OCI-LY3 (cell line): ENCODE results near the gene GUCY1A2.

Experiments
- H2AFZ ChIP-seq: fragments of 200-600, 300-600 bp; shearing (Covaris generic); 2 replicates; pipeline ENCODE4 v1.6.0; 2014; ENCODE audit warnings: antibody characterized with exemption, low read depth, low read length
- H3K27ac ChIP-seq: fragments of 200-600, 300-600 bp; sonication (generic); 2 replicates; pipeline ENCODE4 v1.5.1; 2014; ENCODE audit warnings: mild to moderate bottlenecking, low read length, moderate library complexity, mixed read lengths
- H3K27me3 ChIP-seq: fragments of 200-600, 300-600 bp; sonication (generic); 2 replicates; pipeline ENCODE4 v1.6.1; 2014; ENCODE audit warnings: low read depth, low read length, mixed read lengths
- H3K36me3 ChIP-seq: fragments of 200-600, 300-600 bp; sonication (generic); replicated peaks from 2 replicates; pipeline ENCODE3; 2014; ENCODE audit warnings: low read depth, low read length, mixed read lengths
- H3K4me1 ChIP-seq: fragments of 300-600, 200-600 bp; sonication (generic); 2 replicates; pipeline ENCODE4 v1.6.1; 2014; ENCODE audit warnings: low read length, mixed read lengths
- H3K4me2 ChIP-seq: fragments of 200-600, 300-600 bp; sonication (generic); 2 replicates; pipeline ENCODE4 v1.6.1; 2014; ENCODE audit warnings: low read length, mixed read lengths
- H3K4me3 ChIP-seq: fragments of 300-600, 200-600 bp; sonication (generic); 2 replicates; pipeline ENCODE4 v1.5.1; 2014; ENCODE audit warnings: antibody characterized with exemption, mild to moderate bottlenecking, low read length, moderate library complexity
- H3K79me2 ChIP-seq: fragments of 300-600, 200-600 bp; shearing (Covaris generic); 2 replicates; pipeline ENCODE4 v1.6.1; 2014; ENCODE audit warnings: mild to moderate bottlenecking, low read length, mixed read lengths
- H3K9ac ChIP-seq: fragments of 300-600, 200-600 bp; shearing (Covaris generic); 2 replicates; pipeline ENCODE4 v1.6.0; 2014; ENCODE audit warnings: mild to moderate bottlenecking, low read length, moderate library complexity
- H3K9me3 ChIP-seq: fragments of 200-600, 300-600 bp; shearing (Covaris generic); 2 replicates; pipeline ENCODE4 v1.6.1; 2014; ENCODE audit warnings: low read length, mixed read lengths; ENCODE audit not compliant: insufficient read depth
- H4K20me1 ChIP-seq: fragments of 200-600, 300-600 bp; sonication (generic); 2 replicates; pipeline ENCODE4 v1.6.1; 2016; ENCODE audit warnings: low read length, mixed read lengths; ENCODE audit not compliant: insufficient read depth
- CTCF ChIP-seq: fragments of 200-600, 300-600 bp; sonication (generic); IDR thresholded peaks from 2 replicates; pipeline ENCODE4 v1.5.1; 2014; ENCODE audit warnings: antibody characterized with exemption, low read length, low read depth
- EZH2phosphoT487 ChIP-seq: fragments of 200-600 bp; shearing (Covaris generic); IDR thresholded peaks from 2 replicates; pipeline ENCODE4 v1.6.1; 2018; ENCODE audit warnings: antibody characterized with exemption, mixed run types, low read depth

The GUCY1A2 gene

GRCh38 chr11:106714199-106714598 is 304.1 kb downstream of the GUCY1A2 start:
- TF ChIP-seq EZH2phosphoT487 (no peak), CTCF (no peak)
- no peak overlapping the region for H3K27ac ChIP-seq

GRCh38 chr11:106708348-106708747 is 309.9 kb downstream of the GUCY1A2 start:
- H3K27ac ChIP-seq: no peak overlapping the region
- H3K4me3 ChIP-seq: no peak overlapping the region
- no peak overlapping the region for H2AFZ ChIP-seq
- no peaks in the 10 kb centered on the region for H3K27me3 ChIP-seq
- H3K9me3 ChIP-seq: no peaks in the 10 kb centered on the region
- no peak overlapping the region for H3K4me2 ChIP-seq
- TF ChIP-seq CTCF (no peak), EZH2phosphoT487 (no peak)
- H4K20me1 ChIP-seq: no peaks in the 10 kb centered on the region
- no peaks in the 10 kb centered on the region for H3K4me1 ChIP-seq
- H3K79me2 ChIP-seq: no peaks in the 10 kb centered on the region
- H3K9ac ChIP-seq: no peak overlapping the region
- no peaks in the 10 kb centered on the region for H3K36me3 ChIP-seq

More at GRCh38 chr11:106714199-106714598, 304.1 kb downstream of the GUCY1A2 start:
- Histone ChIP-seq H3K79me2 (no peaks in the 10 kb centered on the region), H4K20me1 (no peaks in the 10 kb centered on the region), H2AFZ (no peak overlapping the region), H3K9me3 (no peaks in the 10 kb centered on the region), H3K4me2 (no peak overlapping the region), H3K4me3 (no peak overlapping the region), H3K27me3 (no peaks in the 10 kb centered on the region), H3K9ac (no peak overlapping the region), H3K4me1 (no peaks in the 10 kb centered on the region), H3K36me3 (no peaks in the 10 kb centered on the region)

DNA sequence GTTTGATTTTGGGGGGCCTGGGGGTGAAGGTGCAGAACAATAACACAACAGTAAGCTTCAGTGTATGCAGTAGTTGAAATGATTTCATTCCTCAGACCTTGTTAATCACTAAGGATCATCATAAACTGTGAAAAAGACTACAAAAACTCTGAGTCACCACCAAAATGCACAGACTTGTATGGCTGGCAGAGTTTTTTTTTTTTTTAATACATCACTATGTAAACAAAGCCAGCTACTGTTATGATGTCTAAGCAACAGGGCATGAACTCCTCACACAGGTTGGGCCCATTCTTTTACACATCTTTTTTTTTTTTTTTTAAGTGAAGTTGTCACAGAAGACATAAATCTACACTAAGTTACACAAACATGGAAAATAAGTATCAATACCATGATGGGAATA is 311.9 kb downstream of the GUCY1A2 start:
- no peak overlapping the region for H3K27ac ChIP-seq
- no peak overlapping the region for H3K9ac ChIP-seq
- no peak overlapping the region for H3K4me2 ChIP-seq
- H3K36me3 ChIP-seq: no peaks in the 10 kb centered on the region
- no peaks in the 10 kb centered on the region for H3K79me2 ChIP-seq
- H4K20me1 ChIP-seq: no peaks in the 10 kb centered on the region
- H2AFZ ChIP-seq: no peak overlapping the region
- H3K4me1 ChIP-seq: no peaks in the 10 kb centered on the region
- no peak for TF ChIP-seq EZH2phosphoT487
- TF ChIP-seq CTCF: no peak
- H3K4me3 ChIP-seq: no peak overlapping the region
- no peaks in the 10 kb centered on the region for H3K27me3 ChIP-seq
- H3K9me3 ChIP-seq: no peaks in the 10 kb centered on the region

DNA sequence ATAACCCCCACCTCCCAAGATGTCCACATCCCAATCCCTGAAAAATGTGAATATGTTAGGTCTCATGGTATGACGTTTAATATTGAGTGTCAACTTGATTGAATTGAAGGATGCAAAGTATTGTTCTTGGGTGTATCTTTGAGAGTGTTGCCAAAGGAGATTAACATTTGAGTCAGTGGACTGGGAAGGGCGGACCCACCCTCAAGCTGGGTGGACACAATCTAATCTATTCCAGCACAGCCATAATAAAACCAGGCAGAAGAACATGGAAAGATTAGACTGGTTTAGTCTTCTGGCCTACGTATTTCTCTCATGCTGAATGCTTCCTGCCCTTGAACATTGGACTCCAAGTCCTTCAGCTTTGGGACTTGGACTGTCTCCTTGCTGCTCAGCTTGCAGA is 315.5 kb downstream of the GUCY1A2 start:
- no peak overlapping the region for H3K4me2 ChIP-seq
- no peaks in the 10 kb centered on the region for H3K9me3 ChIP-seq
- H4K20me1 ChIP-seq: no peaks in the 10 kb centered on the region
- no peaks in the 10 kb centered on the region for H3K79me2 ChIP-seq
- H3K36me3 ChIP-seq: no peaks in the 10 kb centered on the region
- no peak overlapping the region for H2AFZ ChIP-seq
- H3K4me3 ChIP-seq: no peak overlapping the region
- H3K27me3 ChIP-seq: no peaks in the 10 kb centered on the region
- no peaks in the 10 kb centered on the region for H3K4me1 ChIP-seq
- H3K27ac ChIP-seq: no peak overlapping the region
- no peak overlapping the region for H3K9ac ChIP-seq
- TF ChIP-seq CTCF (no peak), EZH2phosphoT487 (no peak)
